MM.1S (cell line): ENCODE results near the gene ADCK2.
"Not testable (repeated sequence)": the region's sequence is repeated elsewhere in the genome, so short reads cannot be mapped to it uniquely, and the experiment has no call there.

Experiments used
- DNase-seq: peaks from one replicate; pipeline ENCODE4 v3.0.0-alpha.2; 2015
- H2AFZ ChIP-seq: fragments of 300-600 bp; sonication (generic); 2 replicates; pipeline ENCODE4 v1.6.0; 2016; ENCODE audit warnings: antibody characterized with exemption, low read length
- H3F3A ChIP-seq: fragments of 300-600 bp; sonication (generic); 2 replicates; pipeline ENCODE4 v1.6.1; 2016; ENCODE audit warnings: mild to moderate bottlenecking, antibody characterized with exemption, low read length, moderate library complexity, mixed read lengths; ENCODE audit not compliant: insufficient read depth
- H3K27ac ChIP-seq: fragments of 300-600 bp; sonication (generic); 2 replicates; pipeline ENCODE4 v1.5.1; 2016; ENCODE audit warnings: mild to moderate bottlenecking, low read length
- H3K27me3 ChIP-seq: fragments of 300-600 bp; sonication (generic); replicated peaks from 2 replicates; pipeline ENCODE4 v1.6.0; 2016; ENCODE audit warnings: low read length; ENCODE audit not compliant: insufficient read depth
- H3K36me3 ChIP-seq: fragments of 300-600 bp; sonication (generic); replicated peaks from 2 replicates; pipeline ENCODE4 v1.6.1; 2016; ENCODE audit warnings: mild to moderate bottlenecking, low read length, mixed read lengths; ENCODE audit not compliant: insufficient read depth
- H3K4me1 ChIP-seq: fragments of 300-600 bp; sonication (generic); 2 replicates; pipeline ENCODE4 v1.6.1; 2016; ENCODE audit warnings: low read length, mixed read lengths
- H3K4me2 ChIP-seq: fragments of 300-600 bp; sonication (generic); 2 replicates; pipeline ENCODE4 v1.6.0; 2016; ENCODE audit warnings: low read depth, low read length
- H3K4me3 ChIP-seq: fragments of 300-600 bp; sonication (generic); 2 replicates; pipeline ENCODE4 v1.5.1; 2016; ENCODE audit warnings: low read length, mixed read lengths
- H3K79me2 ChIP-seq: fragments of 300-600 bp; sonication (generic); 2 replicates; pipeline ENCODE4 v1.6.1; 2016; ENCODE audit warnings: mixed run types, low read length, mixed read lengths
- H3K9ac ChIP-seq: fragments of 300-600 bp; sonication (generic); 2 replicates; pipeline ENCODE4 v1.6.1; 2016; ENCODE audit warnings: low read length, mixed read lengths
- H3K9me2 ChIP-seq: fragments of 300-600 bp; sonication (generic); replicated peaks from 2 replicates; pipeline ENCODE4 v1.6.1; 2016; ENCODE audit warnings: mild to moderate bottlenecking, low read length, mixed read lengths; ENCODE audit not compliant: insufficient read depth
- H3K9me3 ChIP-seq: fragments of 300-600 bp; sonication (generic); replicated peaks from 2 replicates; pipeline ENCODE4 v1.6.1; 2016; ENCODE audit warnings: mild to moderate bottlenecking, low read length, mixed read lengths; ENCODE audit not compliant: insufficient read depth
- H4K20me1 ChIP-seq: fragments of 300-600 bp; sonication (generic); 2 replicates; pipeline ENCODE4 v1.6.1; 2016; ENCODE audit warnings: mild to moderate bottlenecking, low read length, moderate library complexity, mixed read lengths; ENCODE audit not compliant: insufficient read depth
- CTCF ChIP-seq: fragments of 300-600 bp; sonication (generic); IDR thresholded peaks from 2 replicates; pipeline ENCODE4 v1.5.1; 2016; ENCODE audit warnings: antibody characterized with exemption, low read length, mixed read lengths
- EZH2 ChIP-seq: fragments of 300-600 bp; sonication (generic); optimal IDR thresholded peaks from 2 replicates; pipeline ENCODE3; 2017; ENCODE audit warnings: low read depth, mild to moderate bottlenecking, antibody characterized with exemption, low read length, mixed read lengths
- EZH2phosphoT487 ChIP-seq: fragments of 300-600 bp; sonication (generic); IDR thresholded peaks from 2 replicates; pipeline ENCODE4 v1.6.1; 2018; ENCODE audit warnings: antibody characterized with exemption, low read length

Gene ADCK2

GRCh38 chr7:140672382-140673062 lies at the start of gene ADCK2:
Gene ADCK2 (plus strand): TSS chr7:140672945. CDS start chr7:140673331, 386 bp downstream.
- Histone ChIP-seq H3K4me2 (peak within 1 kb of the TSS; percentile 95), H3F3A (peaks cover 28% of the 10 kb centered on the region), H3K4me3 (peak within 1 kb of the TSS; percentile 68), H4K20me1 (no peaks in the 10 kb centered on the region), H3K9ac (peak within 1 kb of the TSS; percentile 75), H2AFZ (peak within 1 kb of the TSS; percentile 60), H3K27ac (peak within 1 kb of the TSS; percentile 74), H3K4me1 (peaks cover 38% of the 10 kb centered on the region), H3K79me2 (no peaks in the 10 kb centered on the region), H3K27me3 (no peaks in the 10 kb centered on the region), H3K9me3 (no peaks in the 10 kb centered on the region), H3K9me2 (no peaks in the 10 kb centered on the region), H3K36me3 (no peaks in the 10 kb centered on the region)
- peak; percentile 69 for DNase-seq
- TF ChIP-seq EZH2: no peak
- TF ChIP-seq EZH2phosphoT487: no peak
- no peak for TF ChIP-seq CTCF

GRCh38 chr7:140623980-140624379 lies 48.8 kb upstream of the ADCK2 start:
- no peaks in the 10 kb centered on the region for H3K27me3 ChIP-seq
- no peaks in the 10 kb centered on the region for H3K79me2 ChIP-seq
- DNase-seq: no peak
- H3K9me2 ChIP-seq: no peaks in the 10 kb centered on the region
- H2AFZ ChIP-seq: no peak overlapping the region
- no peak overlapping the region for H3K9ac ChIP-seq
- no peak overlapping the region for H3K27ac ChIP-seq
- H3K4me1 ChIP-seq: 0 out of 2 replicates have a peak, but pooled peaks cover 5% of the 10 kb centered on the region
- TF ChIP-seq EZH2phosphoT487 (no peak), EZH2 (no peak)
- no peak overlapping the region for H3K4me3 ChIP-seq
- H3K36me3 ChIP-seq: no peaks in the 10 kb centered on the region
- no peak overlapping the region for H3K4me2 ChIP-seq
- H3F3A ChIP-seq: no peaks in the 10 kb centered on the region
- no peaks in the 10 kb centered on the region for H4K20me1 ChIP-seq
- H3K9me3 ChIP-seq: no peaks in the 10 kb centered on the region

- Histone ChIP-seq H3K4me1 (0 out of 2 replicates have a peak, but pooled peaks cover 5% of the 10 kb centered on the region), H2AFZ (no peak overlapping the region), H3K27ac (no peak overlapping the region), H3K79me2 (no peaks in the 10 kb centered on the region), H3K36me3 (no peaks in the 10 kb centered on the region), H3K9me3 (no peaks in the 10 kb centered on the region), H3K9ac (no peak overlapping the region), H3K9me2 (no peaks in the 10 kb centered on the region), H3K4me3 (no peak overlapping the region), H4K20me1 (no peaks in the 10 kb centered on the region), H3F3A (no peaks in the 10 kb centered on the region), H3K4me2 (no peak overlapping the region), H3K27me3 (no peaks in the 10 kb centered on the region)
- TF ChIP-seq EZH2phosphoT487: no peak
- no peak for TF ChIP-seq EZH2
- TF ChIP-seq CTCF: no peak; the same call in 1 of the 2 replicates
- DNase-seq: no peak
Measured at GRCh38 chr7:140624392-140625191, 48.2 kb upstream of the ADCK2 start.

- not testable (repeated sequence) for H3K9ac ChIP-seq, H3K9me2 ChIP-seq, H3K36me3 ChIP-seq, H3K27ac ChIP-seq, DNase-seq, H3K9me3 ChIP-seq, H3F3A ChIP-seq, H3K27me3 ChIP-seq, H3K79me2 ChIP-seq, H4K20me1 ChIP-seq, H3K4me3 ChIP-seq, H3K4me1 ChIP-seq, H2AFZ ChIP-seq, H3K4me2 ChIP-seq
Measured at GRCh38 chr7:140625192-140625558, 47.6 kb upstream of the ADCK2 start.
